ENCODE data around the gene LRGUK. TPM values are rescaled to one million over a fixed set of nuclear protein-coding genes. Genes with fewer than 3 reads are reported as not detected.
"Not testable (repeated sequence)": the region's sequence is repeated elsewhere in the genome, so short reads cannot be mapped to it uniquely, and the experiment has no call there.

Gene LRGUK
- total RNA-seq, 1 experiment from 2014 or later, result 0.49 TPM

DNA sequence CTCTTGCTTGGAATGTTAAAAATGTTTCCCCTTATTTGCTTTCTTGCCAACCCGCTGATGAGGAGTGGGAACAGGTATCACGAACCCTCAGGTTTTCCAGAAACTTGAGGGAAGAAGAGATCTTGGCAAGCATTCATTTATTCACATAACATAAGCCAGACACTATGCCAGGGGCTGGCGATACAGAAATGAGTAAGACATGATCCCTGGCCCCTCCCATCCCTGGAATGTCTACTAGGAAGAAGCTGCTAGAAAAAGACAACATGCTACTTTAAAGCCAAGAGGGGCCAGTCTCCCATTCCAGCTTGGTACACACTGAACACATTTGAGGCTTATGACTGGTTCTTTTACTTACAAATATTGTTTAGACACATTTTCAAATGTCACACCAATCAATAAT is 163.1 kb downstream of the LRGUK start (continued):
- TF ChIP-seq, protein P1, sequence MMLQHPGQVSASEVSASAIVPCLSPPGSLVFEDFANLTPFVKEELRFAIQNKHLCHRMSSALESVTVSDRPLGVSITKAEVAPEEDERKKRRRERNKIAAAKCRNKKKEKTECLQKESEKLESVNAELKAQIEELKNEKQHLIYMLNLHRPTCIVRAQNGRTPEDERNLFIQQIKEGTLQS (IDR thresholded peaks at IDR 0.05), result no peak
- TF ChIP-seq POLR2A (IDR thresholded peaks at IDR 0.05; ENCODE audit: borderline replicate concordance, extremely low read depth, insufficient read depth, insufficient read length), result no peak
- TF ChIP-seq, protein P2, sequence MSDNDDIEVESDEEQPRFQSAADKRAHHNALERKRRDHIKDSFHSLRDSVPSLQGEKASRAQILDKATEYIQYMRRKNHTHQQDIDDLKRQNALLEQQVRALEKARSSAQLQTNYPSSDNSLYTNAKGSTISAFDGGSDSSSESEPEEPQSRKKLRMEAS (IDR thresholded peaks at IDR 0.05), result no peak
- TF ChIP-seq EGR1 (IDR thresholded peaks at IDR 0.05; ENCODE audit: low read depth), result no peak
- TF ChIP-seq POLR2AphosphoS5 (IDR thresholded peaks at IDR 0.05; ENCODE audit: low read depth, low read length), result no peak
- no peak for TF ChIP-seq SP1 (IDR thresholded peaks at IDR 0.05; ENCODE audit: low read depth)

DNA sequence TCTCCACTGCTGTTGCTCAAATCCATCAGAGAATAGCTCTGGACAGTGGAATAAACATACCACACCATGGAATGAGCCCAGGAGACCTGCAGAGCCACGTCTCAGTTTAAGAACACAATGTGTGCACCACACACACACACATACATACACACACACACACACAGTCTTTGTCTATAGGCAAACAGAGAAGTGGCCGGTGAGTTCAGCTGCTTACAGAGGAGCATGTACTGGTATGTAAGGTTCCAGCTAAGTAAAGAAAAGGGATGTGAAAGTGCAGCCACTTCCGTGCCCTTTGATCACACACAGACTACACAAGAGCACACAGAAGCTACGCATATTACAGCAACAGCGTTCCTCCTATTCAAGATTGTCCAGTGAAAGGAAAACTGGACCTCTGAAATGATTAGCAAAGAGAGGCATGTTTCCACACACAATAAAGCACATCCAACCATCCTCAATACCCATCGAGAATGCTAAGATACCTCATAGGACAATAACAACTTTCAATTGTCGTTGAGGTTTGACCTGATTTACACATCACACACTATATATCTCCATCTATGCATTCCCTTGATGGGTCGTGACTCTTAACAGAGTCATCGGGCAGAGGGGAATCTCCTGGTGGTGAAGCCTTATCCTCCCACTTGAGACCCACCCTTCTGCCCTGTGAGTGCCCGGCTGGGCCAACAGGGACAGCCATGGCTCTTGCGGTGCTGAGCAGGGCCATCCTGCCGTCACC is 166.0 kb downstream of the LRGUK start:
- TF ChIP-seq YY1 (IDR thresholded peaks at IDR 0.05; ENCODE audit: extremely low read depth, insufficient replicate concordance, low read depth, low read length) (no peak), EZH2 (IDR thresholded peaks at IDR 0.05) (no peak), CEBPB (IDR thresholded peaks at IDR 0.05; ENCODE audit: low read depth) (no peak), EZH2phosphoT487 (IDR thresholded peaks at IDR 0.05; ENCODE audit: borderline replicate concordance) (no peak), POLR2A (IDR thresholded peaks at IDR 0.05; ENCODE audit: borderline replicate concordance, extremely low read depth, insufficient read depth, insufficient read length) (no peak), JUND (IDR thresholded peaks at IDR 0.05) (no peak), CBX3 (IDR thresholded peaks at IDR 0.05; ENCODE audit: low read depth) (no peak)
- TF ChIP-seq, protein P3, sequence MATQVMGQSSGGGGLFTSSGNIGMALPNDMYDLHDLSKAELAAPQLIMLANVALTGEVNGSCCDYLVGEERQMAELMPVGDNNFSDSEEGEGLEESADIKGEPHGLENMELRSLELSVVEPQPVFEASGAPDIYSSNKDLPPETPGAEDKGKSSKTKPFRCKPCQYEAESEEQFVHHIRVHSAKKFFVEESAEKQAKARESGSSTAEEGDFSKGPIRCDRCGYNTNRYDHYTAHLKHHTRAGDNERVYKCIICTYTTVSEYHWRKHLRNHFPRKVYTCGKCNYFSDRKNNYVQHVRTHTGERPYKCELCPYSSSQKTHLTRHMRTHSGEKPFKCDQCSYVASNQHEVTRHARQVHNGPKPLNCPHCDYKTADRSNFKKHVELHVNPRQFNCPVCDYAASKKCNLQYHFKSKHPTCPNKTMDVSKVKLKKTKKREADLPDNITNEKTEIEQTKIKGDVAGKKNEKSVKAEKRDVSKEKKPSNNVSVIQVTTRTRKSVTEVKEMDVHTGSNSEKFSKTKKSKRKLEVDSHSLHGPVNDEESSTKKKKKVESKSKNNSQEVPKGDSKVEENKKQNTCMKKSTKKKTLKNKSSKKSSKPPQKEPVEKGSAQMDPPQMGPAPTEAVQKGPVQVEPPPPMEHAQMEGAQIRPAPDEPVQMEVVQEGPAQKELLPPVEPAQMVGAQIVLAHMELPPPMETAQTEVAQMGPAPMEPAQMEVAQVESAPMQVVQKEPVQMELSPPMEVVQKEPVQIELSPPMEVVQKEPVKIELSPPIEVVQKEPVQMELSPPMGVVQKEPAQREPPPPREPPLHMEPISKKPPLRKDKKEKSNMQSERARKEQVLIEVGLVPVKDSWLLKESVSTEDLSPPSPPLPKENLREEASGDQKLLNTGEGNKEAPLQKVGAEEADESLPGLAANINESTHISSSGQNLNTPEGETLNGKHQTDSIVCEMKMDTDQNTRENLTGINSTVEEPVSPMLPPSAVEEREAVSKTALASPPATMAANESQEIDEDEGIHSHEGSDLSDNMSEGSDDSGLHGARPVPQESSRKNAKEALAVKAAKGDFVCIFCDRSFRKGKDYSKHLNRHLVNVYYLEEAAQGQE (IDR thresholded peaks at IDR 0.05; ENCODE audit: low read depth), result no peak
- TF ChIP-seq, protein P1 (IDR thresholded peaks at IDR 0.05), result no peak
- POLR2A ChIA-PET, result no interaction called here
- CTCF ChIA-PET, result no interaction called here
- Histone ChIP-seq H3K27me3 (ENCODE audit: insufficient read depth, low read length) (no peaks in the 10 kb centered on the region), H3K79me2 (ENCODE audit: insufficient read depth, low read length) (no peaks in the 10 kb centered on the region), H3K9me3 (ENCODE audit: control insufficient read depth in 1 of 2, insufficient read depth in 1 of 2, low read depth in 1 of 2, low read length in 2 of 2) (no peaks in the 10 kb centered on the region), H3K36me3 (ENCODE audit: control insufficient read depth in 1 of 2, insufficient read depth in 2 of 2, low read length in 2 of 2) (peaks cover 0 to 2% of the 10 kb centered on the region in 2 experiments; a peak in 1 of 4 replicates), H4K20me1 (ENCODE audit: insufficient read depth) (no peaks in the 10 kb centered on the region), H3K4me3 (replicated peaks in 1 of 2; ENCODE audit: low read depth in 1 of 2, low read length in 2 of 2) (no peak overlapping the region), H3K9me2 (ENCODE audit: insufficient read depth) (no peaks in the 10 kb centered on the region), H2AFZ (ENCODE audit: low read depth, low read length, poor library complexity, severe bottlenecking) (no peak overlapping the region), H3K4me1 (ENCODE audit: control insufficient read depth in 1 of 2, insufficient read depth in 2 of 2, low read length in 2 of 2) (peaks cover 0 to 7% of the 10 kb centered on the region in 2 experiments; a peak in 1 of 4 replicates), H3K9ac (ENCODE audit: low read length) (no peak overlapping the region), H3K4me2 (ENCODE audit: low read length) (no peak overlapping the region), H3K27ac (ENCODE audit: low read depth, low read length) (no peak overlapping the region)
- intact Hi-C loops (cut with micrococcal nuclease), result no loop called here
- RAD21 ChIA-PET (ENCODE audit: low non-redundant PET in 1 of 2, low total read pairs in 2 of 2, uncharacterized antibody in 2 of 2, unreplicated experiment in 2 of 2), result no interaction called here
- ATAC-seq, result no peak
- DNase-seq (ENCODE audit: low read depth, low spot score), result no peak
- no TSS peak for BruUV-seq (replicated peaks)

DNA sequence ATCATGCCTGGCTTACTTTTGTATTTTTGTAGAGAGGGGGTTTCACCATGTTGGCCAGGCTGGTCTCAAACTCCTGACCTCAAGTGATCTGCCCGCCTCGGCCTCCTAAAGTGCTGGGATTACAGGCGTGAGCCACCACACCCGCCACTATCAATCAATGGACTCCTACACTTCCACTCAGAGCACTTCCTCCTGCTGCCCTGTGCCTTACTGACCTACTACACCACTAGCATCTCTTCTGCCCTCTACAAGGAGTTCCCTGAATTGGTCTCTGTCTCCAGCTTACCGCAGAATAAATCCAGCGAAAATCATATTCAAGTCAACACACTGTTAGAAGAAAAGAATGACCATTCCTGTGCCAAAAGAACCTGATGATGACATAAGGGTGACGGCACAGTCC is 168.8 kb downstream of the LRGUK start:
- H3K4me3 ChIP-seq (replicated peaks in 1 of 2; ENCODE audit: low read depth in 1 of 2, low read length in 2 of 2); H3K79me2 ChIP-seq (ENCODE audit: insufficient read depth, low read length); H3K9ac ChIP-seq (ENCODE audit: low read length); H2AFZ ChIP-seq (ENCODE audit: low read depth, low read length, poor library complexity, severe bottlenecking); H3K36me3 ChIP-seq (ENCODE audit: control insufficient read depth in 1 of 2, insufficient read depth in 2 of 2, low read length in 2 of 2); RAD21 ChIA-PET (ENCODE audit: low non-redundant PET in 1 of 2, low total read pairs in 2 of 2, uncharacterized antibody in 2 of 2, unreplicated experiment in 2 of 2); DNase-seq (ENCODE audit: low read depth, low spot score); H3K27ac ChIP-seq (ENCODE audit: low read depth, low read length); H3K27me3 ChIP-seq (ENCODE audit: insufficient read depth, low read length); H3K4me1 ChIP-seq (ENCODE audit: control insufficient read depth in 1 of 2, insufficient read depth in 2 of 2, low read length in 2 of 2); ATAC-seq; POLR2A ChIA-PET; H4K20me1 ChIP-seq (ENCODE audit: insufficient read depth); H3K9me2 ChIP-seq (ENCODE audit: insufficient read depth); H3K4me2 ChIP-seq (ENCODE audit: low read length); BruUV-seq (replicated peaks); intact Hi-C loops (cut with micrococcal nuclease); CTCF ChIA-PET; H3K9me3 ChIP-seq (ENCODE audit: control insufficient read depth in 1 of 2, insufficient read depth in 1 of 2, low read depth in 1 of 2, low read length in 2 of 2): not testable (repeated sequence)

Data from HCT116 (cell line).